ENCODE results near the gene TMEM38A. TPM values are rescaled to one million over a fixed set of nuclear protein-coding genes. Genes with fewer than 3 reads are reported as not detected.
A peak's percentile ranks its signal among the peaks of the same experiment; 100 is the strongest.

TMEM38A gene
- total and polyA plus RNA-seq, 9 of the 15 experiments (the other 6 are each of a cell fraction or from before 2014, with no cell fraction given): 0.35 to 2.1 (median 1.2) TPM

DNA sequence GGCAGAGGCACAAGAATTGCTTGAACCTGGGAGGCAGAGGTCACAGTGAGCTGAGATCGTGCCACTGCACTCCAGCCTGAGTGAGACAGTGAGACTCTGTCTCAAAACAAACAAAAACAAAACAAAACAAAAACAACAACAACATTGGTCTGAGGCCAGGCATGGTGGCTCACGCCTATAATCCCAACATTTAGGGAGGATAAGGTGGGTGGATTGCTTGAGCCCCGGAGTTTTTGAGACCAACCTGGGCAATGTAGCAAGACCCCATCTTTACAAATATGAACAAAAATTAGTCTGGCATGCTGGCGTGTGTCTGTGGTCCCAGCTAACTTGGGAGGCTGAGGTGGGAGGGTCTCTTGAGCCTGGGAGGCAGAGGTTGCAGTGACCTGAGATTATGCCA is 42.7 kb downstream of the TMEM38A start:
- no peak overlapping the region for H3K4me2 ChIP-seq (ENCODE audit: insufficient read depth, low read length)
- H4K20me1 ChIP-seq (replicated peaks; ENCODE audit: control insufficient read depth, insufficient read depth, low read length): no peaks in the 10 kb centered on the region
- ATAC-seq (no peak), DNase-seq (ENCODE audit: extremely low read depth in 1 of 4, low spot score in 3 of 4) (no peak), FAIRE-seq (no peak)
- peaks cover 12 to 44% of the 10 kb centered on the region in 2 experiments; a peak in 3 of 5 replicates for H3K27me3 ChIP-seq (ENCODE audit: control insufficient read depth in 2 of 2, insufficient read depth in 2 of 2, low read length in 2 of 2)
- H2AFZ ChIP-seq (ENCODE audit: low read depth, low read length): no peak overlapping the region
- no peaks in the 10 kb centered on the region; a peak in 1 of 5 replicates for H3K4me1 ChIP-seq (replicated peaks in 1 of 2; ENCODE audit: control insufficient read depth in 2 of 2, insufficient read depth in 2 of 2, low read length in 2 of 2)
- 2% methylated on average over 4 of the region's 4 CpGs for WGBS (ENCODE audit: insufficient coverage, low coverage, missing lambda C conversion rate)
- H3K9ac ChIP-seq (ENCODE audit: insufficient read depth in 1 of 2, low read depth in 2 of 2, low read length in 2 of 2): no peak overlapping the region
- BruUV-seq (replicated peaks): no TSS peak
- no peak overlapping the region for H3K27ac ChIP-seq (ENCODE audit: extremely low read depth, low read depth, low read length)
- H3K9me3 ChIP-seq (replicated peaks; ENCODE audit: control insufficient read depth, insufficient read depth, low read depth, low read length): no peaks in the 10 kb centered on the region
- TF ChIP-seq ZNF121 (CRISPR knock-in tag; conservative IDR thresholded peaks at IDR 0.05): peak; percentile 80
- TF ChIP-seq ZBTB40 (IDR thresholded peaks at IDR 0.05): no peak
- no peak for TF ChIP-seq ZBTB40 (CRISPR knock-in tag; IDR thresholded peaks at IDR 0.05)
- CTCF ChIA-PET (ENCODE audit: low intra/inter-chr PET ratio): no interaction called here
- intact Hi-C loops (cut with micrococcal nuclease) (no loop called here), in situ Hi-C loops (cut with MboI) (no loop called here)
- H3K4me3 ChIP-seq: no peak overlapping the region
- H3K79me2 ChIP-seq (ENCODE audit: control insufficient read depth, insufficient read depth, low read length): no peaks in the 10 kb centered on the region
- POLR2A ChIA-PET: no interaction called here
- H3K9me1 ChIP-seq (ENCODE audit: control insufficient read depth, insufficient read depth, low read length): no peaks in the 10 kb centered on the region
- no peaks in the 10 kb centered on the region for H3K36me3 ChIP-seq (ENCODE audit: control insufficient read depth, insufficient read depth, low read length)
